HTERT RPE-1 (cell line): ENCODE results near the gene MEGF6.

ENCODE experiments used
- in situ Hi-C: fragments of 300-500 bp; cut with MboI; formaldehyde crosslinking; loops from 4 replicates; pipeline ENCODE4 v1.14.3; 2020; ENCODE audit warnings: low sequenced_read_pairs

MEGF6 gene

GRCh38 chr1:3491291-3492246, 119.7 kb downstream of the MEGF6 start:
- in situ Hi-C loops: no loop called here

- in situ Hi-C loops: no loop called here
Measured at GRCh38 chr1:3490046-3490745, 121.1 kb downstream of the MEGF6 start.

- in situ Hi-C loops: no loop called here
Measured at GRCh38 chr1:3488432-3488831, 122.9 kb downstream of the MEGF6 start.

- in situ Hi-C loops: no loop called here
Measured at GRCh38 chr1:3485016-3485415, 126.3 kb downstream of the MEGF6 start.

GRCh38 chr1:3483801-3484444, 127.4 kb downstream of the MEGF6 start:
- in situ Hi-C loops: no loop called here

GRCh38 chr1:3483380-3483779, 127.9 kb downstream of the MEGF6 start:
- in situ Hi-C loops: no loop called here

GRCh38 chr1:3482378-3482849, 128.9 kb downstream of the MEGF6 start:
- in situ Hi-C loops: no loop called here

GRCh38 chr1:3481836-3482375, 129.4 kb downstream of the MEGF6 start:
- in situ Hi-C loops: no loop called here

GRCh38 chr1:3481046-3481445, 130.3 kb downstream of the MEGF6 start:
- in situ Hi-C loops: no loop called here

GRCh38 chr1:3480369-3480719, 131.0 kb downstream of the MEGF6 start:
- in situ Hi-C loops: no loop called here

- in situ Hi-C loops: no loop called here
Measured at GRCh38 chr1:3479511-3480368, 131.6 kb downstream of the MEGF6 start.

GRCh38 chr1:3478187-3478586, 133.1 kb downstream of the MEGF6 start:
- in situ Hi-C loops: no loop called here

GRCh38 chr1:3477241-3477995, 133.9 kb downstream of the MEGF6 start:
- in situ Hi-C loops: no loop called here

- in situ Hi-C loops: no loop called here
Measured at GRCh38 chr1:3476666-3477065, 134.6 kb downstream of the MEGF6 start.

GRCh38 chr1:3475839-3476573, 135.3 kb downstream of the MEGF6 start:
- in situ Hi-C loops: no loop called here

GRCh38 chr1:3474421-3474820, 136.9 kb downstream of the MEGF6 start:
- in situ Hi-C loops: no loop called here

- in situ Hi-C loops: no loop called here
Measured at GRCh38 chr1:3474016-3474415, 137.3 kb downstream of the MEGF6 start.

GRCh38 chr1:3473381-3473844, 137.9 kb downstream of the MEGF6 start:
- in situ Hi-C loops: no loop called here

GRCh38 chr1:3472906-3473305, 138.4 kb downstream of the MEGF6 start:
- in situ Hi-C loops: no loop called here
